T1000 (cell line): ENCODE data around the gene ZBTB40.

Source experiments
- DNase-seq: peaks from one replicate; lab custom pipeline; 2025; ENCODE audit warnings: mixed read lengths; lab: John Stamatoyannopoulos, UW

Gene ZBTB40

DNA sequence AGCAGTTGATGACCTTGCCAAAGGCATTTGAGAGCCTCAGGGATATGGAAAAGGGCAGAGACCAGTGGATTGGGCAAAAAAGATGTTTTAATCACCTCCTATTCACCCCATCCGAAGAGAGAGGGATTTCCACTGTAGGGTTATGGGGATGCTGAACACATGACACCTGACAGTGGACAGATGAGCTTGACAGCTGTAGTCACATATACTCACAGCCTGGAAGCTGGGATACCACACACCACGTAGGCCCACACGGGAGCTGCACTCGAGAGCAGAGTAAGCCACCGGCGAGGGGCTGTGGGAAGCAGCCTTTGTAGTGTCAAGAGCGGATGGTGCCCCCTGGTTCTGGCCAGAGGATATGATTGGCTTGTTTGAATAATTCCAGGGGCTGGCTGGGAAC lies 20.0 kb downstream of the ZBTB40 start:
- DNase-seq: no peak

GRCh38 chr1:22472596-22472995 lies 20.9 kb downstream of the ZBTB40 start:
- no peak for DNase-seq

GRCh38 chr1:22473952-22474351 lies 22.3 kb downstream of the ZBTB40 start:
- DNase-seq: no peak

DNA sequence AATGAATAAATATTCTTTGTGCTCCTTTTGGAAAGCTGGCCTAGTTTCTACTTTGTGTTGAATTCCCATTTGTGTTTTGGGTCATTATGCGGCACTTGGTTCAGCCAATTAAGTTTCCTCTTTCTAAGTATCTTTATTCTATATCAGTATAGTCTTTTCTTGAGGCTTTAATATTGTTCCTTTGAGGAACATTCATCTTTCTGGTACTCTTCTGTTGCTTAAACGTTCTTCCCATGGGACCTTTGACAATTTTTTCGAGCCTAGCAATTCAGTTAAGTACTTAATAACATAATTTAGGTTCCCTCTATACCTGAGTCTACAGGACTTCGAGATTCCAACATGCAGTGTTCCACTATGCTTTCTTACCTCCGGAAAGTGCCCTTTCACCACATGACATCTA lies 24.9 kb downstream of the ZBTB40 start:
- no peak for DNase-seq

- no peak for DNase-seq
These were observed 31.5 kb downstream of the ZBTB40 start for GRCh38 chr1:22483121-22483520.

- no peak for DNase-seq
These were observed 33.2 kb downstream of the ZBTB40 start for GRCh38 chr1:22484706-22485345.

DNA sequence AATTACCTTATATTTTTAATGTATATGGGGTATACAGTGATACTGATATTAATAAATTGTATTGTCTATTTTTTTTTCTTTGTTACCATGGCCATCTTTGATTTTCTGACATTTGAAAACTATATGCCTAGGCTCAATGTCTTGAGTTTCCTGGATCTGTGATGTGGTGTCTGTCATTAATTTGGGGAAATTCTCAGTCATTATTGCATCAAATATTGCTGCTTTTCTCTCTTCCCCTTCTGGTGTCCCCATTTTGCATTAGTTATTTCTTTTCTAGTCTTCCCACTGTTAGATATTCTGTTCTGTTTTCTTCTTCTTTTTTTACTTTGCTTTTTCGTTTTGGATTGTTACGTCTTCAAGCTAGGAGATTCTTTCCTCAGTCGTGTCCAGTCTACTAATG lies 33.8 kb downstream of the ZBTB40 start:
- no peak for DNase-seq

DNA sequence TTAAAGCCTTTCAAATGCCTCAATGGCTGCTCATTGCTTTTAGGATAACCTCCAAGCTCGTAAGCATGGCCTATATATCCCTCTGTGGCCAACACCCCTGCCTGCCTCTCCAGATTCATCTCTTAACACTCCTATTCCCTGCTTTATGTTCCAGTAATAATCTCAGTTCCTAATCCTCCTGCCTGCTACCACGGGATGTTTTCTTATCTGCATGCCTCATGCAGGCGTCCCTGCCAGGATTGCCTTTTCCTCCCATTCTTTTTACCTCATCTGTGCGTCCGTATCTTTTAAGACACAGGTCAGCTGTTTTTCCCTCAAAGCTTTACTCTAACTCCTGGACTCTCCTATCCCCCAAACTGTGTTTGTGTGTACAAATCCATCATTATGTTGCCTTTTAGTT lies 36.1 kb downstream of the ZBTB40 start:
- DNase-seq: no peak

DNA sequence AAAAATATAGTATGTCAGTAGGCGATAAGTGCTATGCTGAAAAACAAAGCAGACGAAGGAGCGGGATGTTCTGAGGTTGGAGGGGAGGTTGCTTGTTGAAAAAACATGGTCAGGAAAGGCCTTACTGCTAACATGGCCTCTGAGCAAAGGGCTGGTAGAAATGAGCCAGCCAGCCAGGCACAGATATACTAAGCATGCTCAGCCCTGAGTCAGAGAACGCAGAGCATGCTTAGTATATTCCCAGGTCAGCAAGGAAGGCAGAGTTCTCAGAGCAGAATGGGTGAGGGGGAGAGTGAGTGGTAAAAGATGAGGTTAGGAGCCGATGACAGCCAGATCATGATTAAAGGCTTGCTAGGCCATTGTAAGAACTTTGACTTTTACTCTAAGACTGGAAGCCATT lies 36.7 kb downstream of the ZBTB40 start:
- no peak for DNase-seq

GRCh38 chr1:22489278-22489677 lies 37.6 kb downstream of the ZBTB40 start:
- no peak for DNase-seq

GRCh38 chr1:22489823-22490222 lies 38.2 kb downstream of the ZBTB40 start:
- no peak for DNase-seq

DNA sequence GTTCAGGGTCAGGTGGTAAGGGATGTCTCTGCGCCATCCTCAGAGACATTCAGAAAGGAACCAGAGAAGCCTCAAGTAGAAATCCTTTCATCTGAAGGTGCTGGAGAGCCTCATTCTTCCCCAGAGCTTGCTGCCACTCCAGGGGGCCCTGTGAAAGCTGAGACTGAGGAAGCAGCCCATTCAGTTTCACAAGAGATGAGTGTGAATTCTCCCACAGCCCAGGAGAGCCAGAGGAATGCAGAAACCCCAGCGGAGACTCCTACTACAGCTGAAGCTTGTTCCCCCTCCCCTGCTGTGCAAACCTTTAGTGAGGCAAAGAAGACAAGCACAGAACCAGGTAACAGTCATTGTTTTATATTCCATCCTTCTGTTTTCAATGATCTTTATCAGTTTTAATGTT lies 38.7 kb downstream of the ZBTB40 start:
- no peak for DNase-seq

GRCh38 chr1:22491995-22492715 lies 40.5 kb downstream of the ZBTB40 start:
- DNase-seq: no peak

DNA sequence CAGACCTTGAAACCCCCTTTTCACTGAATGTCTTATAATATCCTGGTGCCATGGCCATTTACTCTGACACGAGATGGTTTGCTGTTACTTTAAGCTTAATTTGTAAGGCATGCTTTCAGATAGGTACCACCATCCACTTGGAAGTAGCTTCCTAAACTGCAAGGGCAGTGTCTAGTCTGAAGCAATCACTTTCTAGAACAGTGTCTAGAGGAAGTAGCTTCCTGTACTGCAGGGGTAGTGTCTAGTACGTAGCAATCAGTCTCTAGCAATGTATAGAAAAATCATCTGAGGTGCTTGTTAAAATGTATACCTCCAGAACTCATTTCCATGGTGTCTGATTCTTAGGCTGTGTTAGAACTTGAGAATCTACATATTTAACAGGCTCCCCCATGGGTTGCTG lies 42.5 kb downstream of the ZBTB40 start:
- no peak for DNase-seq

DNA sequence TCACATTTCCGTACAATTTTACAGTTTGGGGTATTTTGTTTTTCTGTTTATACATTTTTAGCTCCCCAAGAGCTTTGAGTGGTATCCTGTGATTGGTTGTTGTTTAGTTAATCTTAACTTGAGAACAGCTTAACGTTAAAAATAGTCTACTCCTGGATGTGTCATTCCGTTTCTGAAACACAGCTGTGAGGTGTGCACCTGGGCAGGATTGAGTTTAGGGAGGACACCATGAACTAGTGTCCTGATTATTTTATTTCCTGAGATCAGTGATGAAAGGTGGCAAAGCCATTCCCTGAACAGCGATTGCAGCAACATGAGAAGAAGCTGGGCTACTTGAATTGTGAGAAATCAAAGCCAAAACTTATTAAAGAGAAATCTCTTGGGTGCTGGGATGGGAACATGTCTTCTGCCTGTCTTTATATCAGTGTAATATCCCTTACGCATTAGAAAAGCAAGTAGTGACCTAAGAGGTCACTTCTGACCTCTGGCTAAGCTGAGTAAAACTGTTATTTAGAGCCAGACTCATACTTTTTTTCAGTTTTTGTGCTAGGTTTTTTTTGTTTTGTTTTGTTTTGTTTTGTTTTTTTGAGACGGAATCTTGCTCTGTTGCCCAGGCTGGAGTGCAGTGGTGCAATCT lies 43.4 kb downstream of the ZBTB40 start:
- DNase-seq: no peak

DNA sequence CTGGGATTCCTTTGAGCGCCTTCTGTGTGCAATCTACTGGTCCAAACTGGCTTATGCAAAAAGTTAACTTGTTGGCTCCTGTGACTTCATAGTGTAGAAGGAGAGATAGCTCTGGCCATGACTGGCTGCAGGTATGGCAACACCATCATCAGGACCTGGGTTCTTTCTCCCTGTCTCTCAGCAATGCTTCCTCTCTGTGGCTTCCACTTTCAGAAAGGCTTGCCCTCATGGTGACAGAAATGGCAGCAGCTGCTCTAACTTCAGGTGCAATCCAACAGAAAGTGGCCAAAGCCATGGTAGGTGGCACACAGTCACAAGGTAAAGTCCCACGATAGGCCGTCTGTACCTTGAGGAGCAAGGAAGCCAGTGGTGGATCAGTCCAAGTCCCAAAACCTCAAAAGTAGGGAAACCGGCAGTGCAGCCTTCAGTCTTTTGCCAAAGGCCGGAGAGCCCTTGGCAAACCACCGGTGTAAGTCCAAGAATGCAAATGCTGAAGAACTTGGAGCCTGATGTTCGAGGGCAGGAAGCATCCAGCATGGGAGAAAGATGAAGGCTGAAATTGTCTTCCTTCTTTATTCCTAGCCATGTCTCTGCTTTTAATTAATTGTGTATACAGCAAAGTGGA lies 45.0 kb downstream of the ZBTB40 start:
- DNase-seq: no peak

GRCh38 chr1:22498463-22498862 lies 46.8 kb downstream of the ZBTB40 start:
- no peak for DNase-seq

- no peak for DNase-seq
These were observed 48.4 kb downstream of the ZBTB40 start for GRCh38 chr1:22500058-22500457.

DNA sequence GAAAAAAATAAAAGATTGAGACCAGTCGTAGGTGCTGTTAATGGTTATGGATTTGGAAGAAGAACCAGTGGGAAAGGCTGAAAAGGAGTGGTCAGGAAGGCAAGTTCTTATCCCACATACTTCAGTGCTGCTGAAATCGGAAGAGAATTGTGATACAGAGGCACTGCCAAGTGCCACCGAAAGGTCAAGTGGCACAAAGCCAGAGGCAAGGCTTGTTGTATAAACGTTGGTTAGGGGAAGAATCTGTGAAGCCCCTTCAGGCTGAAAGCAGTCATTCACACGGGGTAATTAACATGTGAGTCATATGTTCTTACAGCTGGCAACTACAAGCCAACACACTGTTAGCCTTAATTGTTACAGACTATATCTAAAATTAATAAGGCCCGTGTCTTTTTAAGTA lies 48.8 kb downstream of the ZBTB40 start:
- DNase-seq: no peak

DNA sequence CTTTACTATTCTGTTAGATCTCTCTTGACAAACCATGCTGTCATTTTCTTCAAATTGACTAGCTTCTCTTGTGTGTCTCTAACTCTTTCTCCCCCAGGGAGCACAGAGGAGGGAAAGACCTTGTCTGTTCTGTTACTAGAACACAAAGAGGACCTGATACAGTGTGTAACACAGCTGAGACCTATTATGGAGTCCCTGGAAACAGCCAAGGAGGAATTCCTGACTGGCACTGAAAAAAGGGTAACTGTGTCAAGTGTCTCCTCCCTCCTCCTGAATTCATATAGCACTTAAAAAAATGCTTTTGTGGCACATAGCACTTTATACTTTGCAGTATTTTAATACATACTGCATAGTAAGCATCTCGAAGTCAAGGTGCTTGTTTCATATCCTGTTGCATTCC lies 50.6 kb downstream of the ZBTB40 start:
- DNase-seq: no peak

DNA sequence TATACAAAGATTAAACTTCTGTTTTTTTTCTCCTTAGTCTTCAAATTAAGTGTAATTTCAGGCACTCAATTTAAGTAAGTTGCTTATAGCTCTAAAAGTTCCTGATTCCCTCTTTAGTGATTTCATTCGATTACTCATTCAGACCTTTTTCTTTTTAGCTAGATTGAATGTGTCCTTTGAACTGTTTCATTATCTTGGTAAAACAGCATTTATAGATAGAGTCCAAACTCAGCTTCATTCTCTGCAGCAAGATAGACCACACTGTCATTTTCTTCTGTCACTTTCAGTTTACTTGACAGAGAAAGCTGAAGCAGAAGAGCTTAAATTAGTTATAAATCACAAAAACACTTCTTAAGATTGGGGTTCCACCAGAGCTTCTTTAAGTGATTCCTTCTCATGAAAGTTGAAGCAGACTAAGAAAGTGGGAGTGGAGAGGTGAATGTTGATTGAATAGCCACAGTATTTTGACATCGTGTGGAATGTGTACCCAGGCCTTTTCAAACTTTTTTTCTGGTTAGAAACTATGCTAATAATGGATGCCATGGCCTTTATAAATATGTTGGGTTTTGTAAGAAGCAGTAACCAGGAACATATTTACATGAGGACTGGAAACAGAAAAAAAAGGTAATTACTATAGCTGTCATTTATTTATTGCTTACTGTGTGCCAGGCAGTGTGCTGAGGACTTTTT lies 52.2 kb downstream of the ZBTB40 start:
- no peak for DNase-seq

- DNase-seq: no peak
These were observed 54.6 kb downstream of the ZBTB40 start for GRCh38 chr1:22506130-22506692.
